BE2C (cell line): ENCODE measurements around the gene CSGALNACT2.

Experiments
- DNase-seq: peaks from one replicate; pipeline ENCODE4 v3.0.0-alpha.2; 2020
- H3K27me3 ChIP-seq: fragments of 250-450 bp; sonication (Bioruptor Pico); 2 replicates; pipeline ENCODE4 v1.5.1; 2020; ENCODE audit warnings: mild to moderate bottlenecking
- H3K36me3 ChIP-seq: fragments of 250-450 bp; sonication (Bioruptor Pico); 2 replicates; pipeline ENCODE4 v1.5.1; 2020; ENCODE audit warnings: mild to moderate bottlenecking
- H3K4me1 ChIP-seq: fragments of 250-450 bp; sonication (Bioruptor Pico); 2 replicates; pipeline ENCODE4 v1.5.1; 2020
- H3K4me3 ChIP-seq: 2 replicates; pipeline ENCODE4 v1.5.1; 2011; ENCODE audit warnings: low read depth, low read length
- H3K9me3 ChIP-seq: fragments of 250-450 bp; sonication (Bioruptor Pico); 2 replicates; pipeline ENCODE4 v1.5.1; 2020
- TF ChIP-seq, protein P1 (sequence below): IDR thresholded peaks from 2 replicates; pipeline ENCODE4 v1.5.1; 2012; ENCODE audit warnings: mild to moderate bottlenecking, low read depth, low read length

Gene CSGALNACT2

DNA sequence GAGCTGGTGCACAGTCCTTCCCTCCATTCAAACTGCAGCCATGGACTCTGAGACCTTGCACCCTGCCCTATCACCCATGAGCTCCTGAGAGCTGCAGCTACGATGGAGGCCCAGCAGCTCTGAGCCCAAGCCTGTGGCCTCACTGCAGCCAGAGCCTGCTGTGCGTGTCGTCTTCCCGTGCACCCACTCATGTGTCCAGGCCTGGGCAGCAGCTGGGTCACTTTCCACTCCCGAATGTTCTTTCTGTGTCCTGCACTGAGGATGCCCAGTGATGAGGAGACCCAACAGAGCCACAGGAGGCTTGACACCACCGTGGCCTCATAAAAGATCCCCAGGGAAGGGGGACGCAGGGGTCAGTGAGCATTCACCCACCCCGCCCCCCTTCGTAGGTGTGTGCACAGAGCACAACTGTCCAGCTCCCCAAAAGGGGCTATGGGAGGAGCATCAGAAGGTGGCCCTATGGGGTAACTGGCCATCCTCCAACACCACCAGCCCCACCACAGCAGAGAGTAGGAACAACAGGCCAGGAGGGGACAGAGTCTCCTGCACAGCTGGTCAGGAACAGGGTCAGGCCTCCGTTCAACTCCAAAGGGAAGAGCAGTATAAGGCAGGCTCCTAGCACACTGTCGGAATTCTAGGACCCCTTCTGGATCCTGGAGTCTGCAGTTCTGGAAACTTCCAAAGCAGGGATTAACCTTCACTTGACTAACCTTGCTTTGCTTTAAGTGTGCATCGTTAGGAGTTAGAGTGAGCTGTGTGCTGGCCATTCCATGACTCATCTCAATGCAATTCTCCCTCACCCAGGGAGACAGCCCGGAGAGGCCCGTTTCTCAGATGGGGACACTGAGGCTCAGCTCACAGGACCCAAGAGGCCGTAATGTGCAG, 76.1 kb downstream of the CSGALNACT2 start:
- H3K27me3 ChIP-seq = no peaks in the 10 kb centered on the region
- no peak overlapping the region for H3K4me3 ChIP-seq
- TF ChIP-seq, protein P1, sequence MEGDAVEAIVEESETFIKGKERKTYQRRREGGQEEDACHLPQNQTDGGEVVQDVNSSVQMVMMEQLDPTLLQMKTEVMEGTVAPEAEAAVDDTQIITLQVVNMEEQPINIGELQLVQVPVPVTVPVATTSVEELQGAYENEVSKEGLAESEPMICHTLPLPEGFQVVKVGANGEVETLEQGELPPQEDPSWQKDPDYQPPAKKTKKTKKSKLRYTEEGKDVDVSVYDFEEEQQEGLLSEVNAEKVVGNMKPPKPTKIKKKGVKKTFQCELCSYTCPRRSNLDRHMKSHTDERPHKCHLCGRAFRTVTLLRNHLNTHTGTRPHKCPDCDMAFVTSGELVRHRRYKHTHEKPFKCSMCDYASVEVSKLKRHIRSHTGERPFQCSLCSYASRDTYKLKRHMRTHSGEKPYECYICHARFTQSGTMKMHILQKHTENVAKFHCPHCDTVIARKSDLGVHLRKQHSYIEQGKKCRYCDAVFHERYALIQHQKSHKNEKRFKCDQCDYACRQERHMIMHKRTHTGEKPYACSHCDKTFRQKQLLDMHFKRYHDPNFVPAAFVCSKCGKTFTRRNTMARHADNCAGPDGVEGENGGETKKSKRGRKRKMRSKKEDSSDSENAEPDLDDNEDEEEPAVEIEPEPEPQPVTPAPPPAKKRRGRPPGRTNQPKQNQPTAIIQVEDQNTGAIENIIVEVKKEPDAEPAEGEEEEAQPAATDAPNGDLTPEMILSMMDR = no peak
- no peak for DNase-seq
- H3K36me3 ChIP-seq = no peaks in the 10 kb centered on the region
- no peaks in the 10 kb centered on the region for H3K4me1 ChIP-seq
- H3K9me3 ChIP-seq = no peaks in the 10 kb centered on the region

DNA sequence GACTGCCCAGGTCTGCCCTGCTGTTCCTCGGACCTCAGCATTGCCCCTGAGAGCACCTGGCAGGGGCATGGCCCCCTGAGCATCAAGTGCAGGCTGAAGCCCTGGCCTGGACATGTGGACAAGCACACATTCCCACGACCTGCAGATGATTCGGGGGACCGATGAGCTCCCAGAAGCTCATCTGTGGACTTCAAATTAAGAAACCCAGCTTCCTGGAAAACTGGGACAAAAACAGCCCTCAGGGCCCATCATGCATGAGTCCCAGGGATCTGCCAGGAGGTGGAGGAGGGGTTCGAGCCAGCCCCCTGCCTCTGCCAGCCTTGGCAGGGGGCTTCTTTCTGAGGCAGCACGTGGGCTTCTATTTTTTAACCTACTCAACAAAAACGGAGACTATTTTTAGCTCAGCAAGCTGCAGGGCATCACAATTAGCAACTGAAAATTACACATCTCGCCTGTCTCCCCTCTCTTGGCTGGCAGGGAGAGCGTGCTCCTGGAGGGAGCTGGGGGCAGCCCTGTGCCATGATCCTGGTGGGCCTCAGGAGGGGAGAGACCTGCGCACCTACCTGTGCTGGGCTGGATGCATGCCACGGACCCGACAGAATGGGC, 76.8 kb downstream of the CSGALNACT2 start:
- no peaks in the 10 kb centered on the region for H3K4me1 ChIP-seq
- no peaks in the 10 kb centered on the region for H3K9me3 ChIP-seq
- no peaks in the 10 kb centered on the region for H3K36me3 ChIP-seq
- no peaks in the 10 kb centered on the region for H3K27me3 ChIP-seq
- TF ChIP-seq, protein P1 = no peak
- no peak overlapping the region for H3K4me3 ChIP-seq
- no peak for DNase-seq

DNA sequence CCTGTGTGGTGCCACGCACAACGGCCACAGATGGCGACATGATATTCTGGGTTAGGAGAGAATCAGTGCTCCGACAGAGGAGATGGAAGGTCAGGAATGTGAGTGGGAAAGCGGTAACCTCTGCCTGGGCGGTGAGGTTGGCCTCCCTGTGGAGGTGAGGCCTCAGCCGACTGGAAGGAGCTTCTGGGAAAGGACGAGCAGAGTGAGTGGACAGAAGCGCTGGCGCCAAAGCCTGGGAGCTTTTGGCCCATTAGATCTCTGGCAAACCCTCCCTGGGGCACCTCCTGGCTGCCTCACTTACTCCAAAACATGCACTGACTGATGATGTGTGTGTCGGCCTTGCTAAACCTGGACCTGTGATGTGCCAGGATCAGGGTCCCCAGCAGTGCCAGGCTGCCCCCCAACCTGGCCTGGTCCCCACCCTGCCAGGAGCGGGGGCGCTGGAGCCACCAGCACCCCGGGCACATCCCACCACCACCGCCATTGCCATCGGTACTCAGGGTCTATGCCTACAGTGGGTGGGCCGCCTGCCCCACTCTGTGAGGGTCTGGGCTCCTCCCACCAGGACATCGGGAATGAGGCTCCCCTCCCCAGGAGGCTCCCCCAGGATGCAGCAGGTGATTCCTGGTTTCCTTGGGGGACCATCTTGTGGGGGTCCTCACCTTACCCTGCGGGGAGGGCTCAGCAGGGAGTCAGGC, 77.7 kb downstream of the CSGALNACT2 start:
- Histone ChIP-seq H3K27me3 (no peaks in the 10 kb centered on the region), H3K36me3 (no peaks in the 10 kb centered on the region), H3K9me3 (no peaks in the 10 kb centered on the region), H3K4me3 (no peak overlapping the region), H3K4me1 (no peaks in the 10 kb centered on the region)
- DNase-seq = no peak
- TF ChIP-seq, protein P1 = no peak

DNA sequence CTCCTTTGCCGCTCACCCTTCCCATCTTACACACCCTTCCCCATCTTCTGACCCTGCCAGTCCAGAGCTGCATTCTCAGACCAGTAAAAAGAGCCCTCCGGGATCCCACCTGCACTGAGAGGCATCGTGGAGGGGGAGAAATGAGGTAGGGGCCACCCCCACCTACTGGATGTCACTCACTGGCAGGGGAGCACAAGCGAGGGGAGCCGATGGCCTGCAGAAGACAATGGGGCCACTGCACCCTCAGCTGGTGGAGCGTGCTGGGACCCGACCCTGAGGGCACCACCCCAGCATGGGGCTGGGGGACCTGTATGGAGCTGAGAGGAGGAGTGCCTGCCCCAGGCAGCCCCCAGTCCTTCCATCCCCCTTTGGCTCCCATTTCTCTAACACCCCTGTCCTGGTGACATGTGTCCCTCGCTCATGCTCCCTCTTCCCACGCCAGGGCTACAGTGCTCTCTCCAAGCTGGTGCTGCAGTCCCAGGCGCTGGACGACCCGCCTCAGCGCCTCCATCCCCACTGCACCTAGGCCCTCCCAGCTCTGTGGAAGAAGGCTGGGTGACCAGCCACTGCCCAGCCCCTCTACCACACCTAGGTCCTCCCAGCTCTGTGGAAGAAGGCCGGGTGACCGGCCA, 78.8 kb downstream of the CSGALNACT2 start:
- Histone ChIP-seq H3K4me3 (no peak overlapping the region), H3K36me3 (no peaks in the 10 kb centered on the region), H3K4me1 (no peaks in the 10 kb centered on the region), H3K9me3 (no peaks in the 10 kb centered on the region), H3K27me3 (no peaks in the 10 kb centered on the region)
- TF ChIP-seq, protein P1 = no peak
- no peak for DNase-seq

DNA sequence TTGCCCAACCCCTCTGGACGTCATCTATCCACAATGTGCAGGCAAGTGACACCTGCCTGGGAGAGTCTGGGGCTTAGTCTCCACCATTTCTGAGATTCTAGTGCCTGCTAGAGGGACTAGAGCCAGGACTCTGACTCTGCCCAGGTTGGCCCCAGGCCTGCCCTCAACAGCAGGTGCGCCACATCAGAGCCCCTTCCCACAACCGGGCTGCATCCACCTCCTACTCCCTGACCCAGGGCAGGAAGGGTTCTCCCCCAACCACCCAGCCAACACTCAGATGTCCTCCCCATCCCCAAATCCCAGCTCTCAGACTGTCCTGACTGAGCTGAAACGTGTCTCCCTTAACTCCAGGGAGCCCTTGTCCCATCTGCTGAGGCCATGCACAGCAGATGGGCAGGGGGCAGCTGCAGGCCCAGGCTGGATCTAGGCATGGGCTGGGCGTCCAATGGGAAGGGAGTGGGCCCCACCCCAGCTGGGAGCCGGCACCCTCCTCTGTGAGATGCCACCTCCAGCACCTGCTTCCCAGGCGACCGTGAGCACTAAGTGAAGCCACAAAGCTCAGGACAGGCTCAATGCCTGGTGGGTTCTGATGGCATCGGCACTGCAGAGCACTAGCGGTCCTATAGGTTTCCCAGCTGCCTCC, 79.4 kb downstream of the CSGALNACT2 start:
- Histone ChIP-seq H3K36me3 (no peaks in the 10 kb centered on the region), H3K4me3 (no peak overlapping the region), H3K27me3 (no peaks in the 10 kb centered on the region), H3K4me1 (no peaks in the 10 kb centered on the region), H3K9me3 (no peaks in the 10 kb centered on the region)
- TF ChIP-seq, protein P1 = no peak
- DNase-seq = no peak
